ENCODE data around the gene PRAMEF12.

PRAMEF12 gene

GRCh38 chr1:12762766-12763165, 10.8 kb upstream of the PRAMEF12 start:
- DNase-seq (ENCODE audit: low read depth, low spot score), result no peak
- Histone ChIP-seq H3K27ac (no peak overlapping the region), H3K36me3 (ENCODE audit: insufficient read depth, low read length) (no peaks in the 10 kb centered on the region), H3K9me3 (ENCODE audit: low read depth, low read length) (no peaks in the 10 kb centered on the region), H3K4me3 (no peak overlapping the region), H3K9ac (ENCODE audit: insufficient read length) (no peak overlapping the region)
- TF ChIP-seq POLR2AphosphoS5 (IDR thresholded peaks at IDR 0.05; ENCODE audit: borderline replicate concordance, low read depth, low read length) (no peak), FOXP2 (optimal IDR thresholded peaks at IDR 0.05; ENCODE audit: control extremely low read depth, extremely low read length, insufficient read depth) (no peak), EZH2 (IDR thresholded peaks at IDR 0.05) (no peak)

GRCh38 chr1:12763479-12763878, 10.1 kb upstream of the PRAMEF12 start:
- no peaks in the 10 kb centered on the region for H3K36me3 ChIP-seq (ENCODE audit: insufficient read depth, low read length)
- H3K27ac ChIP-seq, result no peak overlapping the region
- H3K9me3 ChIP-seq (ENCODE audit: low read depth, low read length), result no peaks in the 10 kb centered on the region
- no peak overlapping the region for H3K9ac ChIP-seq (ENCODE audit: insufficient read length)
- no peak for DNase-seq (ENCODE audit: low read depth, low spot score)
- H3K4me3 ChIP-seq, result no peak overlapping the region
- no peak for TF ChIP-seq FOXP2 (optimal IDR thresholded peaks at IDR 0.05; ENCODE audit: control extremely low read depth, extremely low read length, insufficient read depth)
- no peak for TF ChIP-seq EZH2 (IDR thresholded peaks at IDR 0.05)
- TF ChIP-seq POLR2AphosphoS5 (IDR thresholded peaks at IDR 0.05; ENCODE audit: borderline replicate concordance, low read depth, low read length), result no peak

GRCh38 chr1:12764016-12764415, 9.5 kb upstream of the PRAMEF12 start:
- Histone ChIP-seq H3K27ac (no peak overlapping the region), H3K36me3 (ENCODE audit: insufficient read depth, low read length) (no peaks in the 10 kb centered on the region), H3K9ac (ENCODE audit: insufficient read length) (no peak overlapping the region), H3K9me3 (ENCODE audit: low read depth, low read length) (no peaks in the 10 kb centered on the region), H3K4me3 (no peak overlapping the region)
- DNase-seq (ENCODE audit: low read depth, low spot score), result no peak
- TF ChIP-seq POLR2AphosphoS5 (IDR thresholded peaks at IDR 0.05; ENCODE audit: borderline replicate concordance, low read depth, low read length) (no peak), EZH2 (IDR thresholded peaks at IDR 0.05) (no peak), FOXP2 (optimal IDR thresholded peaks at IDR 0.05; ENCODE audit: control extremely low read depth, extremely low read length, insufficient read depth) (no peak)

GRCh38 chr1:12769031-12769430, 4.5 kb upstream of the PRAMEF12 start:
- Histone ChIP-seq H3K4me3 (no peak overlapping the region), H3K9me3 (ENCODE audit: low read depth, low read length) (no peaks in the 10 kb centered on the region), H3K9ac (ENCODE audit: insufficient read length) (no peak overlapping the region), H3K27ac (no peak overlapping the region), H3K36me3 (ENCODE audit: insufficient read depth, low read length) (no peaks in the 10 kb centered on the region)
- no peak for DNase-seq (ENCODE audit: low read depth, low spot score)
- TF ChIP-seq EZH2 (IDR thresholded peaks at IDR 0.05), result no peak

- Histone ChIP-seq H3K4me3 (no peak overlapping the region), H3K9ac (ENCODE audit: insufficient read length) (no peak overlapping the region), H3K27ac (no peak overlapping the region), H3K36me3 (ENCODE audit: insufficient read depth, low read length) (no peaks in the 10 kb centered on the region), H3K9me3 (ENCODE audit: low read depth, low read length) (no peaks in the 10 kb centered on the region)
- no peak for DNase-seq (ENCODE audit: low read depth, low spot score)
- no peak for TF ChIP-seq POLR2AphosphoS5 (IDR thresholded peaks at IDR 0.05; ENCODE audit: borderline replicate concordance, low read depth, low read length)
- TF ChIP-seq EZH2 (IDR thresholded peaks at IDR 0.05), result no peak
- TF ChIP-seq FOXP2 (optimal IDR thresholded peaks at IDR 0.05; ENCODE audit: control extremely low read depth, extremely low read length, insufficient read depth), result no peak
These were observed 3.5 kb upstream of the PRAMEF12 start for GRCh38 chr1:12769976-12770505.

GRCh38 chr1:12770620-12771019, 2.9 kb upstream of the PRAMEF12 start:
- TF ChIP-seq EZH2 (IDR thresholded peaks at IDR 0.05) (no peak), FOXP2 (optimal IDR thresholded peaks at IDR 0.05; ENCODE audit: control extremely low read depth, extremely low read length, insufficient read depth) (no peak), POLR2AphosphoS5 (IDR thresholded peaks at IDR 0.05; ENCODE audit: borderline replicate concordance, low read depth, low read length) (no peak)
- Histone ChIP-seq H3K9me3 (ENCODE audit: low read depth, low read length) (no peaks in the 10 kb centered on the region), H3K4me3 (no peak overlapping the region), H3K36me3 (ENCODE audit: insufficient read depth, low read length) (no peaks in the 10 kb centered on the region), H3K27ac (no peak overlapping the region), H3K9ac (ENCODE audit: insufficient read length) (no peak overlapping the region)
- no peak for DNase-seq (ENCODE audit: low read depth, low spot score)

- H3K27ac ChIP-seq, result no peak overlapping the region
- H3K36me3 ChIP-seq (ENCODE audit: insufficient read depth, low read length), result no peaks in the 10 kb centered on the region
- no peak overlapping the region for H3K9ac ChIP-seq (ENCODE audit: insufficient read length)
- H3K9me3 ChIP-seq (ENCODE audit: low read depth, low read length), result no peaks in the 10 kb centered on the region
- TF ChIP-seq EZH2 (IDR thresholded peaks at IDR 0.05), result no peak
- no peak for TF ChIP-seq FOXP2 (optimal IDR thresholded peaks at IDR 0.05; ENCODE audit: control extremely low read depth, extremely low read length, insufficient read depth)
- no peak for TF ChIP-seq POLR2AphosphoS5 (IDR thresholded peaks at IDR 0.05; ENCODE audit: borderline replicate concordance, low read depth, low read length)
- H3K4me3 ChIP-seq, result no peak overlapping the region
- no peak for DNase-seq (ENCODE audit: low read depth, low spot score)
These were observed 2.4 kb upstream of the PRAMEF12 start for GRCh38 chr1:12771186-12771585.

- TF ChIP-seq FOXP2 (optimal IDR thresholded peaks at IDR 0.05; ENCODE audit: control extremely low read depth, extremely low read length, insufficient read depth), result no peak
- no peak for TF ChIP-seq EZH2 (IDR thresholded peaks at IDR 0.05)
- no peak for TF ChIP-seq POLR2AphosphoS5 (IDR thresholded peaks at IDR 0.05; ENCODE audit: borderline replicate concordance, low read depth, low read length)
- Histone ChIP-seq H3K4me3 (no peak overlapping the region), H3K36me3 (ENCODE audit: insufficient read depth, low read length) (no peaks in the 10 kb centered on the region), H3K9me3 (ENCODE audit: low read depth, low read length) (no peaks in the 10 kb centered on the region), H3K27ac (no peak overlapping the region), H3K9ac (ENCODE audit: insufficient read length) (no peak overlapping the region)
- DNase-seq (ENCODE audit: low read depth, low spot score), result no peak
These were observed 1.0 kb upstream of the PRAMEF12 start for GRCh38 chr1:12772520-12772919.

GRCh38 chr1:12774801-12775345, 1.3 kb downstream of the PRAMEF12 start:
- Histone ChIP-seq H3K36me3 (ENCODE audit: insufficient read depth, low read length) (no peaks in the 10 kb centered on the region), H3K9me3 (ENCODE audit: low read depth, low read length) (no peaks in the 10 kb centered on the region), H3K9ac (ENCODE audit: insufficient read length) (no peak overlapping the region), H3K4me3 (no peak overlapping the region), H3K27ac (no peak overlapping the region)
- TF ChIP-seq POLR2AphosphoS5 (IDR thresholded peaks at IDR 0.05; ENCODE audit: borderline replicate concordance, low read depth, low read length), result no peak
- TF ChIP-seq EZH2 (IDR thresholded peaks at IDR 0.05), result no peak
- no peak for TF ChIP-seq FOXP2 (optimal IDR thresholded peaks at IDR 0.05; ENCODE audit: control extremely low read depth, extremely low read length, insufficient read depth)
- no peak for DNase-seq (ENCODE audit: low read depth, low spot score)
